HG03439 (cell line): ENCODE results near the gene DIS3L.
A peak's percentile ranks its signal among the peaks of the same experiment; 100 is the strongest.
"Not testable (repeated sequence)": the region's sequence is repeated elsewhere in the genome, so short reads cannot be mapped to it uniquely, and the experiment has no call there.

Experiments used
- ATAC-seq: cut with Tn5 transposase; IDR thresholded peaks from one replicate; pipeline ENCODE4 v1.9.1; 2021; ENCODE audit warnings: mild to moderate bottlenecking, moderate library complexity; ENCODE audit not compliant: unreplicated experiment

The DIS3L gene

DNA sequence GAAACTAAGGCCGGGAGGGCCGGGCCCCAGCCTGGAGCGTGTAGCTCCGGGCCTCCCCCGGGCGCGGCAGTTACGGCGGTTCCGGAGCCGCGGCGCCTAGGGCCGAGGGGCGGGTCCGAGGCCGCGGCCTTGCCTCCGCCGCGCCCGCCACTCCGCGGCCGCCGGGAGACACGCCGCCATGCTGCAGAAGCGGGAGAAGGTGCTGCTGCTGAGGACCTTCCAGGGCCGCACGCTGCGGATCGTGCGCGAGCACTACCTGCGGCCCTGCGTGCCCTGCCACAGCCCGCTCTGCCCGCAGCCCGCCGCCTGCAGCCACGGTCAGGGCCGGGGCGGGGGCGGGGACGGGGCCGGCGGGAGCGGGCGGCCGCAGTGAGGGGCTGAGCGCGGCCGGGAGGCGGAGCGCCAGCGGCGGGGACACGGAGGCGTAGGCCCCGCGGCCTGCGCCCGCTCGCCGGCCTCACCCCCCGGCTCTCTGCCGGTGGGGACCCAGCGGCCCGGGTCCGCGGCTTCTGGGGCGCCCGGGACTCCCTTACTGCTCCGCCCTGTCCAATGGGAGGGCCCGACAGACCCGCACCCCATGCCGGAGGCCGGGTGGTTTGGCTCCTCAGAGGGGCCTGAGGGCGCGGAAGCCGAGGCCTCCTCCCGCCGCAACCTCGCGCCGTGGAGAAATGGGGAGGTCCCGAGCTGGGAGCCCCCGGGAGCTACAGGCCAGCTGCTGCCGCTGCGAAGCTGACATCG, at the start of gene DIS3L:
DIS3L (plus strand) TSS at position 150 of the 738 bp plus-strand sequence; CDS start at position 179, 29 bp downstream.
- peak; percentile 60 for ATAC-seq

GRCh38 chr15:66245832-66246231, 47.5 kb upstream of the DIS3L start:
- ATAC-seq: not testable (repeated sequence)

- no peak for ATAC-seq
Observed at GRCh38 chr15:66246937-66247336, 46.4 kb upstream of the DIS3L start.

GRCh38 chr15:66249605-66250174, 43.7 kb upstream of the DIS3L start:
- no peak for ATAC-seq

DNA sequence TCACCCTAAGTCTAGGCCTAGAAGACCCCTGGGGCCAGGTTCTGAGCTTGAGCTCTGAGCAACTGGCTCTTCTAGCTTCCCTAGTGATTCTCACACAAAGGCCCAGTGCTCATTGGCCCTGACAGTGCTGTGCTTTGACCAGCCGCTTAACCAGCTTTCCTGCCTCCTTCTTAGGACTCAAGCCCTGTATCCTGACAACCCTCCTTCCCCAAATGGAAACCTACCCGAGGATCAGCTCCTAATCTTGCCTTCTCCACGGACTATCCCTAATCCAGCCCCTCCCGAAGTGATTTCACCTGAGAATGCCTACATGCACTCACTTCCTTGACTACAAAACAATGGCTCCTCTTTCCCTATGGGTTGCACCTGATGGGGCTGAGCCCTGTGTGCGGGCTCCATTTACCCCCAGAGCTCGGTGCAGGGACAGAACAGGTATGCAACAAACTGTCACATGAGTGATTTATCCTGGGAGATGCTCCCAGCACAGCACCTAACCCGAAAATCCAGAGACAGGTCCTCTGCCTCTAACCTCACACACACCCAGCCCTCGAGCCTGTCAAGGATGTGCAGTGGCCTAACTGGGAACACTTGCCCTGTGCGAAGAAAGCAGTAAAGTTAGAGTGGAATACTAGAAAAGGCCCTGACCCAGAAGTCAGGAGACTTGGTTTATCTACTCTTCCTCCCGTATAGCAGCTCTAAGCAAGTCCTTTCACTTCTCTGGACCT, 42.1 kb upstream of the DIS3L start:
- no peak for ATAC-seq

DNA sequence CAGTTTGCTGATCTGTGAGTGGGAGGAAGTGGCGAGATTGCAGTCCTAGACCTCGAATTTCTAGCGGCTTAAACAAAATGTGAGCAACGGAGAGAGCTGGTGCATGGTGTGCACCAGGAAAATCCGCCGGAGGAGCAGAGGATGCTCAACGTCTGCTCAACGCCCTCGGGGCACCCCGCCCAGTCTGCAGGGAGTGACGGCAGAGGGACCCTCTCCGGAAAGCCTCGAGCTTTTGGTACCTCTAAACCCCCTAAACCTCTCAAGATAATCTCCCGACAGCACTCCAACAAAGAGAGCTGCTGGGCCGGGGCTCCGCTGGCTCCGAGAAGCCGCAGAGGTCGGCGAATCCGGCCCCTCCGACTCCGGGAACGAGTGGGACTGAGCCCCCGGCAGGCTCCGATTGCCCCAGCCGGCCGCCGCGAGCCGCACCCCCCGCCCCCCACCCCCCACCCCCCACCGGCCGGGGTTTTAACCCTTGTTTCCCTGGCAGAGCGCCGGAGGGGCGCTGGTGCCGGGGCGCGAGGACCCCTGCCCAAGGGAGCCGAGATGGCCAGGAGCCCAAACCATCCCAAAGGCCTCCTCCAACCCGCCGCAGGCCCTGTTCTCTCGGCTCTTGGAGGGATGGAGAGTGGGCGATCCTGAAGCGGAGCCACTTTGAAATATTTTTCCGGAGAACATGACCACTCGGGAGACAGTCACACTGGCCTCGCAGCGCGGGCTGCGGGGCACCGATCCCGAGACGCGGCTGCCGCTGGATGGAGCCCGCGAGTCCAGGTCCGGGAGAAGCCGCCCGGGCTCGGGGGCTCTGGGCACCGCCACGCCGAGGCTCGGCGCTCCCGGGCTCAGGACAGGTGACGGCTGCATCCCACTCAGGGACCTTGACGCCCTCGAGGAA, 41.3 kb upstream of the DIS3L start:
- ATAC-seq: no peak

- no peak for ATAC-seq
Observed at GRCh38 chr15:66252685-66253417, 40.5 kb upstream of the DIS3L start.

GRCh38 chr15:66253418-66254088, 39.8 kb upstream of the DIS3L start, which contains the start of gene MEGF11:
MEGF11 (minus strand) TSS chr15:66253750; CDS start chr15:66128403, 125,347 bp downstream.
- no peak for ATAC-seq

DNA sequence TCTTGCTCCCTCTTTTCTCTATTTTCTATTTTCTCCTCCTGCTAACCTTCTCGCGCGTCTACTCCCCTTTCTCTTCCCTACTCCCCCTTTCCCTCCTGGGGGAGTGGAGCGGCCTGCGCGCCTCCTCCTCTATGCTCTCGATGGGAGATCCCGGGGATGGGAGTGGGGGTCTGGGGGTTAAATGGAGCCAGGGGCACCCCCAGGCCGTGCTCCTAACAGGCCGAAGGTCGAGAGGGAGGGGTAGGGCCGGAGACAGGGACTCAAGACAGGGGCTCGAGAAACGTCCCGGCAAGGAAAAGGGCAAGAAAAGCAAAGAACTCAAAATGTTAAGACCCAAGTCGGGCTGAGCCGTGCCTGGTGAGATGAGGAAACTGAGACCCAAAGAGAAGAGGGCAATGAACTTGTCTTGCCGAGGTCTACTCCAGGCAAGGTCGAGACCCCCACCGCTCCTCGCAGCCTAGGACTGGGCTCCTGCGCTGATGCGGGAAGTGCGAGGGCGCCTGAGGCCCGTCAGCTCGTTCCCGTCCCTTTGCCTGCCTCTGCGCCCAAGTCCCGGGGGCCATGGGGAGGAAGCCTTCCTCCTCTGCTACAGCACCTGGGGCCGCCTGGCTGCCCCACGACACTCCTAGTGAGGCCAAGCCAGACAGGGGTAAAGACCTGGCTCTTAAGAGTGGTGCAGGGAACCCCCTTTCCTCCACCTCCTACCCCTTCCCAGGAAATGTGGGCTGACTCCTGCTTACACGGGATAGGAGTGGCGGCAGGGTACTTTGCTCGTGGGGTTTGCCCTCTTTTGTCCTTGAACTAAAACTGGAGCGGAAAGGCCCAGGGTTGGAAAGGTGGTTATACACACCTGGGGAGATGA, 39.0 kb upstream of the DIS3L start:
- ATAC-seq: no peak

GRCh38 chr15:66254951-66255676, 38.3 kb upstream of the DIS3L start:
- ATAC-seq: no peak

GRCh38 chr15:66256692-66257091, 36.7 kb upstream of the DIS3L start:
- no peak for ATAC-seq

GRCh38 chr15:66261056-66261455, 32.3 kb upstream of the DIS3L start:
- ATAC-seq: no peak

DNA sequence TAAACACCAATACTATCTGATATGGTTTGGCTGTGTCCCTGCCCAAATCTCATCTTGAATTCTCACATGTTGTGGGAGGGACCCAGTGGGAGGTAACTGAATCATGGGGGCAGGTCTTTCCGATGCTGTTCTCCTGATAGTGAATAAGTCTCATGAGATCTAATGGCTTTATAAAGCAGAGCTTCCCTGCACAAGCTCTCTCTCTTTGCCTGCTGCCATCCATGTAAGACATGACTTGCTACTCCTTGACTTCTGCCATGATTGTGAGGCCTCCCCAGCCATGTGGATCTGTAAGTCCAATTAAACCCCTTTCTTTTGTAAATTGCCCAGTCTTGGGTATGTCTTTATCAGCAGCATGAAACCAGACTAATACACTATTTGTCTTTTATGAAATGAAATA, 30.5 kb upstream of the DIS3L start:
- ATAC-seq: not testable (repeated sequence)

DNA sequence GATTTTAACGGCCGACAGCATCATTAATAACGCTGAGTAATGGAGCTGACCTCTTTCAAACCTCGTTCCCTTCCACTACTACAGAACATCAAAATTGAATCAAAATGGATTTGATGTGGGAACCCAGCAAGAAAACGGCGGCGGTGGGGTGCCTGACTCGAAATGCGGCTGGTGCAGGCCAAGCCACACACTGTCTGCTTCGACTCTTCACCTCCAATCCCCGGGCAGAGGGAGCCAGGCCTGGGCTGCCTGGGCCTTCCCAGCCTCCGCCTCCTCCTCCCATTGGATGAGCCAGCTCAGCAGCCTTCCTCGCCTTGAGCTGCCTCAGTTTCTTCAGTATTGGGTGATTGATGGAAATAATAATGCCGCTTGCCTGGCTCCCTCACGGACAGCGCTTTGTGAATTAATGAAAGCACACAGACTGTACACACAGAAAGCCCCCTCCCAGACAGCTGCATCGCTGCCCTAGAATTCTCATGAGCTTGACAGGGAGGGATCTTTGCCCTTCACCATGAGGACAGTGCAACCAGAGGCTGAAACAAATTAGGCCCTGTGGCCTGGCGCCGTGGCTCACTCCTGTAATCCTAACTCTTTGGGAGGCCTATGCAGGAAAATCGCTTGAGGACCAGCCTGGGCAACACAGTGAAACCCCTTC, 28.4 kb upstream of the DIS3L start:
- no peak for ATAC-seq

DNA sequence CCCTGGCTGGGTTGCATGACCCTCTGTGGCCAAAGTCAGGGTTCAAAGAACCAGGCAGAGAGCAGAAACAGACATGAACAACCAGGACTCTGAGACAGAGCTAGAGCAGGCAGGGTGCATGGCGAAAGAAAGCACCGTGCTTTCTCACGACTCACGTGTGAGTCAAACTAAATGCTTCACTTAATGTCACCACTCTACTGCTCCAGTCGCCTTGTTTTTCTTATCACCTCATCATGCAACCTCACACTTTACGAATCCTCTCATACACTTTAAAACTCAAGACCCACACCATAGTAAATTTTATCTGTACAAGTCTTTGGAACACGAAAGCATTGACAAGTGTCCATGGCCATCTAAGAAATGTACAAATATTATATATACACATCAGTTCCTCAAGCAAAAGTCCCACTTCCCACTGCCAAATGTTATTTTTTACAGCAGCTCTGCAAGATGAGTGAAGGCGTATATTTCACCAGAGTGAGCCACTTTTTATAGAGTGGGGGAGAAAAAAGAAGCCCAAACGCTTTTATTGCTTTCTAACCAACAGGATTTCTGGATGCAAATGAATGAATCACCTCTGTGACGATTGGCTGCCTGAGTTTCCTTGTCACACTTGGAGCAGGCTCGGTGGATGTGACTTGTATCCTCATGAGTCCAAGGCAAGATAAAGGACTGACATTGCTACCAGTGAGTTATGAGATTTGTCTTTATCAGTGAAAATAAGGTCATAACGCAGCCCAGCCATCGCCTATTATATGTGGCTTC, 23.9 kb upstream of the DIS3L start:
- ATAC-seq: no peak

DNA sequence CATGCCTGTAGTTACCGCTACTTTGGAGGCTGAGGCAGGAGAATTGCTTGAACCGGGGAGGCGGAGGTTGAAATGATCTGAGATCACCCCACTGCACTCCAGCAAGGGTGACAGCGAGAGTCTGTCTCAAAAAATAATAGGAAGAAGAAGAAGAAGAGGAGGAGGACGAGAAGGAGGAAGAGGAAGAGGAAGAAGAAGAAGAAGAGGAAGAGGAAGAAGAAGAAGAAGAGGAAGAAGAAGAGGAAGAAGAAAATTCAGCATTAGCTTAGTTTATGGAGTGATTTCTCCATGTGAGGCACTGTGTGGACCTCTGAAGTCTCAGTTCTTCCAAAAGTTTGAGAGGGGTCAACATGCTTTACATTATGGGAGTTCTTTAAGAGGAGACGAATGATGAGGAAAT, 22.4 kb upstream of the DIS3L start:
- ATAC-seq: no peak

- no peak for ATAC-seq
Observed at GRCh38 chr15:66275352-66275751, 18.0 kb upstream of the DIS3L start.
